Epithelial cell of proximal tubule (primary cell): Measurements from ENCODE around the gene SPATA21. TPM values are rescaled to one million over a fixed set of nuclear protein-coding genes. Genes with fewer than 3 reads are reported as not detected.
A peak's percentile ranks its signal among the peaks of the same experiment; 100 is the strongest.

Experiments used
- DNase-seq: peaks from one replicate; pipeline ENCODE4 v3.0.0-alpha.2; 2011; ENCODE audit warnings: low read depth
- H3K4me3 ChIP-seq: 2 replicates; pipeline ENCODE4 v1.5.1; 2011; ENCODE audit warnings: low read depth, mild to moderate bottlenecking, low read length
- CTCF ChIP-seq: conservative IDR thresholded peaks from 2 replicates; pipeline ENCODE4 v1.5.1; 2012; ENCODE audit warnings: low read depth, mild to moderate bottlenecking, low read length
- total RNA-seq: library from RNA; depleted of rRNA; stranded (reverse); fragments of >200 nt; gene quantifications from 2 replicates; pipeline ENCODE4 v1.2.3, GENCODE V29; 2015

SPATA21 gene
- total RNA-seq, 1 donor from 2014 or later, result not detected

- peak overlapping the region; percentile 0 for H3K4me3 ChIP-seq
- no peak for DNase-seq
- no peak for TF ChIP-seq CTCF
Observed at GRCh38 chr1:16387201-16388188, 49.7 kb downstream of the SPATA21 start.

GRCh38 chr1:16386454-16387113, 50.6 kb downstream of the SPATA21 start:
- peak; percentile 55 for DNase-seq
- no peak overlapping the region for H3K4me3 ChIP-seq
- TF ChIP-seq CTCF, result no peak

- no peak for DNase-seq
- H3K4me3 ChIP-seq, result no peak overlapping the region
- no peak for TF ChIP-seq CTCF
Observed at GRCh38 chr1:16385659-16386453, 51.4 kb downstream of the SPATA21 start.

GRCh38 chr1:16383888-16384287, 53.3 kb downstream of the SPATA21 start:
- DNase-seq, result no peak
- no peak for TF ChIP-seq CTCF

GRCh38 chr1:16380868-16381267, 56.4 kb downstream of the SPATA21 start:
- TF ChIP-seq CTCF, result no peak
- DNase-seq, result no peak
- H3K4me3 ChIP-seq, result no peak overlapping the region

More at GRCh38 chr1:16383888-16384287, 53.3 kb downstream of the SPATA21 start:
- H3K4me3 ChIP-seq, result no peak overlapping the region

- no peak for DNase-seq
- no peak for TF ChIP-seq CTCF
- H3K4me3 ChIP-seq, result no peak overlapping the region
Observed at GRCh38 chr1:16378443-16378842, 58.8 kb downstream of the SPATA21 start.
